ENCODE results near the gene KCNF1.

Gene KCNF1

DNA sequence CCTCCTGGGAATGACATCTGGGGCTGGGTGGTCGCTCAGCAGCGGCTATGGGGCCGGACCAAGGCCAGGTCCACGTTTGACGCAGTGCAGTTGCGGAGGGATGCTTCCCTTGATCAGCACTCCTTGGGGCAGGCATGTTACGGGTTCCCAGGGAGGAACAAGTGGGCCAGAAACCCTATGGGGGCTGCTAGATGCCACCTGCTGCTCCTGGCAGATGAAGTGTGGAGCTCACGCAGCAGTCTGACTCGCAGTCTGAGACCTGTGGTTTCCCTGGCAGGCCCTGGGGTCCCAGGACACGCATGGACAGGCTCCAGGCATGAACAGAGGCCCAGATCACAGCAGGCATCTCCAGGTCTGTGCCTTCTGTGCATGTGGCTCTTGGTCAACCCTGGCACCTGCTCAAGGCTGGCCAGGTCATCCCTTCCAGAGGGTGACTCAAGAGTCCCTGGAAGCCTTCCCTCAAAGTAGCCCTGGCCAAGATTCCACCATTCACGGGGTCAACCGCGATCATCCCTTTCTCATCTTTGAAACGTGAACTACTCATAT is 20.0 kb downstream of the KCNF1 start:
- Histone ChIP-seq H3K9me2 (replicated peaks; ENCODE audit: insufficient read depth, low read length) (no peaks in the 10 kb centered on the region), H3K9ac (ENCODE audit: low read length) (no peak overlapping the region), H3F3A (ENCODE audit: insufficient read depth, low read length) (no peaks in the 10 kb centered on the region), H3K36me3 (replicated peaks; ENCODE audit: insufficient read depth, low read length) (no peaks in the 10 kb centered on the region), H3K4me2 (ENCODE audit: low read depth, low read length) (no peak overlapping the region), H2AFZ (ENCODE audit: low read length) (no peak overlapping the region), H3K4me1 (ENCODE audit: low read length) (peaks cover 12% of the 10 kb centered on the region), H3K9me3 (replicated peaks; ENCODE audit: insufficient read depth, low read length) (no peaks in the 10 kb centered on the region), H3K27ac (ENCODE audit: low read length) (no peak overlapping the region), H3K4me3 (ENCODE audit: low read length) (no peak overlapping the region), H3K79me2 (ENCODE audit: low read length) (no peaks in the 10 kb centered on the region), H4K20me1 (ENCODE audit: insufficient read depth, low read length) (no peaks in the 10 kb centered on the region), H3K27me3 (replicated peaks; ENCODE audit: insufficient read depth, low read length) (0 out of 2 replicates have a peak, but pooled peaks cover 4% of the 10 kb centered on the region)
- no peak for TF ChIP-seq EZH2 (optimal IDR thresholded peaks at IDR 0.05; ENCODE audit: low read depth, low read length)
- no peak for TF ChIP-seq EZH2phosphoT487 (IDR thresholded peaks at IDR 0.05; ENCODE audit: low read length)
- TF ChIP-seq, protein P1, sequence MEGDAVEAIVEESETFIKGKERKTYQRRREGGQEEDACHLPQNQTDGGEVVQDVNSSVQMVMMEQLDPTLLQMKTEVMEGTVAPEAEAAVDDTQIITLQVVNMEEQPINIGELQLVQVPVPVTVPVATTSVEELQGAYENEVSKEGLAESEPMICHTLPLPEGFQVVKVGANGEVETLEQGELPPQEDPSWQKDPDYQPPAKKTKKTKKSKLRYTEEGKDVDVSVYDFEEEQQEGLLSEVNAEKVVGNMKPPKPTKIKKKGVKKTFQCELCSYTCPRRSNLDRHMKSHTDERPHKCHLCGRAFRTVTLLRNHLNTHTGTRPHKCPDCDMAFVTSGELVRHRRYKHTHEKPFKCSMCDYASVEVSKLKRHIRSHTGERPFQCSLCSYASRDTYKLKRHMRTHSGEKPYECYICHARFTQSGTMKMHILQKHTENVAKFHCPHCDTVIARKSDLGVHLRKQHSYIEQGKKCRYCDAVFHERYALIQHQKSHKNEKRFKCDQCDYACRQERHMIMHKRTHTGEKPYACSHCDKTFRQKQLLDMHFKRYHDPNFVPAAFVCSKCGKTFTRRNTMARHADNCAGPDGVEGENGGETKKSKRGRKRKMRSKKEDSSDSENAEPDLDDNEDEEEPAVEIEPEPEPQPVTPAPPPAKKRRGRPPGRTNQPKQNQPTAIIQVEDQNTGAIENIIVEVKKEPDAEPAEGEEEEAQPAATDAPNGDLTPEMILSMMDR (IDR thresholded peaks at IDR 0.05; ENCODE audit: low read length), result no peak
- DNase-seq, result no peak

DNA sequence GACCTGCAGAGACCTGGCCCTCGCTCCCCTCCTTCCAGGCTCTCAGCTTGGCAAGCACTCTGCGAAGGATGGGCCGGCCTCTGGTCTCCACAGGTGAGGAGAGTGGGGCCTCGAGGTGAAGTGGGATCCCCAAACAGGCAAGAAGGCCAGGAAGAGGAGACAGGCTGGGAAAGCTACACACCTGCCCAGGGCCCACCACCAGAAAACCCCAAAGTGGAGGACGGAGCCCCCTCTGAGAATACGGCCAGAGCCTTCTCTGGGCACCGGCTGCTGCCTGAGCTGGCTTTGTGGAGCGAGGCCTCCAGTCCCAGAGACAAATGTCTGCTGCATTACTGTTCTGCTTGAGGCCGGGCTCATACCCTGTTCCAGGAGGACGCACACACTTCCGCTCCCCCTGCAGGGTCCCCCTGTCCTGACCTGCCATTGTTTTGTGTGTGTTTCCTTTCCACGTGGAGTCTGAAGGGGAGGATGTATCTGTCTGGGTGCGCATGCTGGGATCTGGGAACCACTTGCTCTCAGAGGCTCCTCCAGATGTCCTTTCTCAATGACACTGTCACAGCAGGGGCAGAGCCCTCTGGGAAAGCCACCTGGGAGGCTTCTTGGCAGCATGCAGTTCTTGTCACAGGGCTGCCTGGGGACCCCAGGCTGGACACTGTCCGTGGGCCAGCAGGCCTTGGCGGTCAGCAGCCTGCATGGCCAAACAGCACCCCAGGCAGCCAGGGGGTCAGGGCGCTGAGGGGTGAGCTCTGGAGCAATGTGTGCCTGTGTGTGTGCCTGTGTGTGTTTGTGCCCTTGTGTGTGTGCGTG is 20.8 kb downstream of the KCNF1 start:
- no peak for TF ChIP-seq EZH2phosphoT487 (IDR thresholded peaks at IDR 0.05; ENCODE audit: low read length)
- TF ChIP-seq EZH2 (optimal IDR thresholded peaks at IDR 0.05; ENCODE audit: low read depth, low read length), result no peak
- TF ChIP-seq, protein P1 (IDR thresholded peaks at IDR 0.05; ENCODE audit: low read length), result no peak
- Histone ChIP-seq H3K27ac (ENCODE audit: low read length) (no peak overlapping the region), H3K4me3 (ENCODE audit: low read length) (no peak overlapping the region), H3K4me2 (ENCODE audit: low read depth, low read length) (no peak overlapping the region), H3K36me3 (replicated peaks; ENCODE audit: insufficient read depth, low read length) (no peaks in the 10 kb centered on the region), H2AFZ (ENCODE audit: low read length) (no peak overlapping the region), H3K79me2 (ENCODE audit: low read length) (no peaks in the 10 kb centered on the region), H3K9ac (ENCODE audit: low read length) (no peak overlapping the region), H3K9me2 (replicated peaks; ENCODE audit: insufficient read depth, low read length) (no peaks in the 10 kb centered on the region), H3K4me1 (ENCODE audit: low read length) (peaks cover 14% of the 10 kb centered on the region), H3F3A (ENCODE audit: insufficient read depth, low read length) (no peaks in the 10 kb centered on the region), H3K27me3 (replicated peaks; ENCODE audit: insufficient read depth, low read length) (no peaks in the 10 kb centered on the region), H3K9me3 (replicated peaks; ENCODE audit: insufficient read depth, low read length) (no peaks in the 10 kb centered on the region), H4K20me1 (ENCODE audit: insufficient read depth, low read length) (no peaks in the 10 kb centered on the region)
- no peak for DNase-seq

DNA sequence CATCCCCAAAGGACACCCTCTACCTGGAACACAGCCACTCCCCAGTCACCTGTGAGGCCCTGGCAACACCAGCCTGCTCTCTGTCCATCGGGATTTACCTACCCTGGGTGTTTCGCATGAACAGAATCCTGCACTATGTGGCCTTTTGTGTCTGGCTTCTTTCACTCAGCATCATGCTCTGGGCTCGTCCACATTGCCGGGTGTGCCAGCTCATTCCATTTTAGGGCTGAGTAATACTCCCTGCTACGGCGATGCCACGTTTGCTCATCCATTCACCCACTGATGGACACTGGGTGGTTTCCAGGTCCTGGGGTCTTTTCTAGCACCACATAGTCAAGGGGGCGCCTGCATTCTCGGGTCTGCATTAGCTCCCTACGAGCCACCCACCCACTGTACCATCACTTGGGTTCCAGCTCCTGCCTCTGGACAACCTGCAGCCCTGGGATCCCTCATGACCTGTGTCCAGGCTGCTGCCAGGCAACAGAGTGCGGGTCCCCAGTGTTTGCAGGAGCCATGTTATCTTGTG is 22.0 kb downstream of the KCNF1 start:
- Histone ChIP-seq H3K9ac (ENCODE audit: low read length) (no peak overlapping the region), H3K27me3 (replicated peaks; ENCODE audit: insufficient read depth, low read length) (no peaks in the 10 kb centered on the region), H3K4me3 (ENCODE audit: low read length) (no peak overlapping the region), H3F3A (ENCODE audit: insufficient read depth, low read length) (no peaks in the 10 kb centered on the region), H3K4me2 (ENCODE audit: low read depth, low read length) (no peak overlapping the region), H3K79me2 (ENCODE audit: low read length) (no peaks in the 10 kb centered on the region), H3K9me2 (replicated peaks; ENCODE audit: insufficient read depth, low read length) (no peaks in the 10 kb centered on the region), H3K4me1 (ENCODE audit: low read length) (peaks cover 14% of the 10 kb centered on the region), H3K36me3 (replicated peaks; ENCODE audit: insufficient read depth, low read length) (no peaks in the 10 kb centered on the region), H3K27ac (ENCODE audit: low read length) (no peak overlapping the region), H4K20me1 (ENCODE audit: insufficient read depth, low read length) (no peaks in the 10 kb centered on the region), H2AFZ (ENCODE audit: low read length) (no peak overlapping the region), H3K9me3 (replicated peaks; ENCODE audit: insufficient read depth, low read length) (no peaks in the 10 kb centered on the region)
- TF ChIP-seq, protein P1 (IDR thresholded peaks at IDR 0.05; ENCODE audit: low read length), result no peak
- TF ChIP-seq EZH2 (optimal IDR thresholded peaks at IDR 0.05; ENCODE audit: low read depth, low read length) (no peak), EZH2phosphoT487 (IDR thresholded peaks at IDR 0.05; ENCODE audit: low read length) (no peak)
- DNase-seq, result no peak
